Measurements from ENCODE around the gene AGXT2.

The AGXT2 gene

GRCh38 chr5:35047785-35048404 lies at the start of gene AGXT2:
AGXT2 (minus strand) TSS chr5:35047949; CDS start chr5:35047892, 57 bp downstream.
- no peak for DNase-seq (ENCODE audit: low read depth)

GRCh38 chr5:35096932-35097331 lies 49.2 kb upstream of the AGXT2 start:
- no peak for DNase-seq (ENCODE audit: low read depth)

GRCh38 chr5:35096216-35096615 lies 48.5 kb upstream of the AGXT2 start:
- DNase-seq (ENCODE audit: low read depth) = no peak

- DNase-seq (ENCODE audit: low read depth) = no peak
Measured at GRCh38 chr5:35095366-35095765, 47.6 kb upstream of the AGXT2 start.

GRCh38 chr5:35094948-35095347 lies 47.2 kb upstream of the AGXT2 start:
- DNase-seq (ENCODE audit: low read depth) = no peak

GRCh38 chr5:35092703-35093102 lies 45.0 kb upstream of the AGXT2 start:
- no peak for DNase-seq (ENCODE audit: low read depth)

GRCh38 chr5:35091704-35092103 lies 44.0 kb upstream of the AGXT2 start:
- no peak for DNase-seq (ENCODE audit: low read depth)

GRCh38 chr5:35089334-35090314 lies 41.9 kb upstream of the AGXT2 start:
- DNase-seq (ENCODE audit: low read depth) = peak; percentile 63

- peak; percentile 10 for DNase-seq (ENCODE audit: low read depth)
Measured at GRCh38 chr5:35087991-35088390, 40.2 kb upstream of the AGXT2 start.

- no peak for DNase-seq (ENCODE audit: low read depth)
Measured at GRCh38 chr5:35083150-35083549, 35.4 kb upstream of the AGXT2 start.

GRCh38 chr5:35082530-35082929 lies 34.8 kb upstream of the AGXT2 start:
- DNase-seq (ENCODE audit: low read depth) = no peak

- DNase-seq (ENCODE audit: low read depth) = no peak
Measured at GRCh38 chr5:35081134-35081533, 33.4 kb upstream of the AGXT2 start.

GRCh38 chr5:35073160-35073559 lies 25.4 kb upstream of the AGXT2 start:
- DNase-seq (ENCODE audit: low read depth) = no peak

GRCh38 chr5:35069188-35069587 lies 21.4 kb upstream of the AGXT2 start:
- no peak for DNase-seq (ENCODE audit: low read depth)

GRCh38 chr5:35067985-35068384 lies 20.2 kb upstream of the AGXT2 start:
- no peak for DNase-seq (ENCODE audit: low read depth)

GRCh38 chr5:35066260-35066795 lies 18.6 kb upstream of the AGXT2 start:
- DNase-seq (ENCODE audit: low read depth) = no peak

GRCh38 chr5:35063414-35063813 lies 15.7 kb upstream of the AGXT2 start:
- DNase-seq (ENCODE audit: low read depth) = no peak

- DNase-seq (ENCODE audit: low read depth) = peak; percentile 72
Measured at GRCh38 chr5:35061211-35061770, 13.5 kb upstream of the AGXT2 start.

GRCh38 chr5:35060236-35060635 lies 12.5 kb upstream of the AGXT2 start:
- no peak for DNase-seq (ENCODE audit: low read depth)

- no peak for DNase-seq (ENCODE audit: low read depth)
Measured at GRCh38 chr5:35059251-35059650, 11.5 kb upstream of the AGXT2 start.

GRCh38 chr5:35058374-35058788 lies 10.6 kb upstream of the AGXT2 start:
- no peak for DNase-seq (ENCODE audit: low read depth)

GRCh38 chr5:35056686-35057085 lies 8.9 kb upstream of the AGXT2 start:
- peak; percentile 21 for DNase-seq (ENCODE audit: low read depth)

GRCh38 chr5:35052838-35053237 lies 5.1 kb upstream of the AGXT2 start:
- DNase-seq (ENCODE audit: low read depth) = no peak
